ENCODE measurements around the gene TRAK2.

GRCh38 chr2:201362396-201362795 is 88.9 kb downstream of the TRAK2 start:
- TF ChIP-seq CTCF (IDR thresholded peaks at IDR 0.05 in 2 of 3, conservative IDR thresholded peaks at IDR 0.05 in 1 of 3; ENCODE audit: insufficient read depth in 2 of 3, low read depth in 1 of 3, low read length in 3 of 3) (no peak), PHF21A (IDR thresholded peaks at IDR 0.05; ENCODE audit: borderline replicate concordance, low read depth) (no peak)

Measured in K562 (cell line).